WTC11 (cell line): Measurements from ENCODE around the gene LHX4. TPM values are rescaled to one million over a fixed set of nuclear protein-coding genes. Genes with fewer than 3 reads are reported as not detected.

Experiments
- ATAC-seq: fragments of 200-7000 bp; cut with Tn5 transposase; 2 replicates; pipeline ENCODE4 v1.10.0; 2021; ENCODE audit warnings: mild to moderate bottlenecking, moderate library complexity
- CTCF ChIA-PET: fragments of 300-600 bp; sonication (Branson Sonifier 250); formaldehyde crosslinking; loops from one replicate; lab custom pipeline; 2021; ENCODE audit warnings: antibody characterized with exemption; lab: Charles Lee
- POLR2A ChIA-PET: fragments of 350-600 bp; sonication (Branson Sonifier 250); formaldehyde crosslinking; loops from one replicate; lab custom pipeline; 2021; ENCODE audit warnings: antibody characterized with exemption; lab: Charles Lee
- DNase-seq: peaks from one replicate; pipeline ENCODE4 v3.0.0; 2021; ENCODE audit warnings: low spot score
- H3K27ac Mint-ChIP-seq: 2 replicates; pipeline ENCODE4 v1.8.0; 2021; ENCODE audit warnings: mixed read lengths
- H3K27me3 Mint-ChIP-seq: 2 replicates; pipeline ENCODE4 v1.8.0; 2021; ENCODE audit warnings: low read depth, mild to moderate bottlenecking, moderate library complexity, mixed read lengths
- H3K36me3 Mint-ChIP-seq: 2 replicates; pipeline ENCODE4 v1.8.0; 2021; ENCODE audit warnings: mixed read lengths
- H3K4me1 Mint-ChIP-seq: 2 replicates; pipeline ENCODE4 v1.8.0; 2022; ENCODE audit warnings: mixed read lengths
- H3K4me3 Mint-ChIP-seq: 2 replicates; pipeline ENCODE4 v1.8.0; 2021; ENCODE audit warnings: mild to moderate bottlenecking, moderate library complexity, mixed read lengths
- H3K9me3 Mint-ChIP-seq: 2 replicates; pipeline ENCODE4 v1.8.0; 2021; ENCODE audit warnings: mixed read lengths
- ARID4B ChIP-seq: sonication (generic); formaldehyde crosslinking; IDR thresholded peaks from 2 replicates; pipeline ENCODE4 v1.8.0; 2023; ENCODE audit warnings: missing genetic modification reagents, mild to moderate bottlenecking, borderline replicate concordance
- ATF3 ChIP-seq: sonication (generic); formaldehyde crosslinking; conservative IDR thresholded peaks from 2 replicates; pipeline ENCODE4 v1.8.1; 2022; ENCODE audit warnings: mild to moderate bottlenecking, missing genetic modification reagents
- ATF6 ChIP-seq: sonication (generic); formaldehyde crosslinking; IDR thresholded peaks from 2 replicates; pipeline ENCODE4 v1.8.1; 2023; ENCODE audit warnings: mild to moderate bottlenecking, missing genetic modification reagents
- CREB1 ChIP-seq: sonication (generic); formaldehyde crosslinking; IDR thresholded peaks from 2 replicates; pipeline ENCODE4 v1.8.0; 2023; ENCODE audit warnings: mild to moderate bottlenecking, missing genetic modification reagents
- EMX1 ChIP-seq: fragments of 250-450 bp; sonication (Bioruptor Pico); IDR thresholded peaks from 2 replicates; pipeline ENCODE4 v1.8.0; 2021; ENCODE audit warnings: mild to moderate bottlenecking
- ETV6 ChIP-seq: sonication (generic); formaldehyde crosslinking; IDR thresholded peaks from 2 replicates; pipeline ENCODE4 v1.8.1; 2022; ENCODE audit warnings: mild to moderate bottlenecking, missing genetic modification reagents
- FOXP4 ChIP-seq: sonication (generic); formaldehyde crosslinking; IDR thresholded peaks from 2 replicates; pipeline ENCODE4 v1.8.0; 2022; ENCODE audit warnings: mild to moderate bottlenecking, missing genetic modification reagents
- IRF2 ChIP-seq: sonication (generic); formaldehyde crosslinking; IDR thresholded peaks from 2 replicates; pipeline ENCODE4 v1.8.0; 2022; ENCODE audit warnings: low read depth, missing genetic modification reagents, borderline replicate concordance
- JAZF1 ChIP-seq: fragments of 250-450 bp; sonication (Bioruptor Pico); IDR thresholded peaks from 2 replicates; pipeline ENCODE4 v1.9.0; 2021; ENCODE audit warnings: moderate library complexity, mild to moderate bottlenecking, inconsistent platforms
- KAT7 ChIP-seq: sonication (generic); formaldehyde crosslinking; IDR thresholded peaks from 2 replicates; pipeline ENCODE4 v1.8.1; 2023; ENCODE audit warnings: missing genetic modification reagents, mild to moderate bottlenecking, borderline replicate concordance
- MAX ChIP-seq: sonication (generic); formaldehyde crosslinking; IDR thresholded peaks from 2 replicates; pipeline ENCODE4 v1.8.0; 2022; ENCODE audit warnings: mild to moderate bottlenecking, missing genetic modification reagents
- PRRX2 ChIP-seq: fragments of 250-450 bp; sonication (Bioruptor Pico); IDR thresholded peaks from 2 replicates; pipeline ENCODE4 v1.8.0; 2021; ENCODE audit warnings: mild to moderate bottlenecking
- TP53 ChIP-seq: sonication (generic); formaldehyde crosslinking; IDR thresholded peaks from 2 replicates; pipeline ENCODE4 v1.8.1; 2023; ENCODE audit warnings: mild to moderate bottlenecking, missing genetic modification reagents
- ZBTB43 ChIP-seq: sonication (generic); formaldehyde crosslinking; IDR thresholded peaks from 2 replicates; pipeline ENCODE4 v1.8.1; 2023; ENCODE audit warnings: mild to moderate bottlenecking, missing genetic modification reagents
- ZMAT4 ChIP-seq: fragments of 250-450 bp; sonication (Bioruptor Pico); IDR thresholded peaks from 2 replicates; pipeline ENCODE4 v1.9.0; 2021; ENCODE audit warnings: mild to moderate bottlenecking
- ZNF121 ChIP-seq: sonication (generic); formaldehyde crosslinking; IDR thresholded peaks from 2 replicates; pipeline ENCODE4 v1.8.0; 2023; ENCODE audit warnings: missing genetic modification reagents
- ZNF281 ChIP-seq: sonication (generic); formaldehyde crosslinking; IDR thresholded peaks from 2 replicates; pipeline ENCODE4 v1.8.0; 2023; ENCODE audit warnings: mild to moderate bottlenecking, missing genetic modification reagents
- ZNF396 ChIP-seq: fragments of 250-450 bp; sonication (Bioruptor Pico); IDR thresholded peaks from 2 replicates; pipeline ENCODE4 v1.8.0; 2021; ENCODE audit warnings: mild to moderate bottlenecking, moderate library complexity, borderline replicate concordance
- ZNF423 ChIP-seq: fragments of 250-450 bp; sonication (Bioruptor Pico); IDR thresholded peaks from 2 replicates; pipeline ENCODE4 v2.1.2; 2022; ENCODE audit warnings: mild to moderate bottlenecking, moderate library complexity
- total RNA-seq: library from RNA; stranded (reverse); gene quantifications from 3 replicates; pipeline ENCODE4 v1.2.3, GENCODE V29; 2021

The LHX4 gene
- total RNA-seq, 1 experiment from 2014 or later = 19.2 TPM

GRCh38 chr1:180288940-180289339 lies 58.9 kb downstream of the LHX4 start:
- DNase-seq = no peak
- no peak for TF ChIP-seq ETV6
- no peak for TF ChIP-seq ZBTB43 (CRISPR knock-in tag)
- no peak for TF ChIP-seq KAT7 (CRISPR knock-in tag)
- TF ChIP-seq ATF3 (CRISPR knock-in tag) = no peak
- no peak for TF ChIP-seq ZNF281 (CRISPR knock-in tag)
- no peak for TF ChIP-seq JAZF1 (CRISPR knock-in tag)
- no peak for TF ChIP-seq TP53 (CRISPR knock-in tag)
- no peak for TF ChIP-seq MAX
- no peak for TF ChIP-seq ATF6
- TF ChIP-seq ZMAT4 = no peak
- TF ChIP-seq EMX1 = no peak
- TF ChIP-seq ZNF121 (CRISPR knock-in tag) = no peak
- no peak for TF ChIP-seq PRRX2 (CRISPR knock-in tag)
- no peak for TF ChIP-seq CREB1 (CRISPR knock-in tag)
- no peak for TF ChIP-seq ZNF396 (CRISPR knock-in tag)
- no peak for ATAC-seq
- ChIA-PET CTCF (no interaction called here), POLR2A (interaction anchor here (0.6 kb wide), 1 partner anchor 1817 kb away, joined by 3 read pairs; no protein-coding TSS in a partner anchor)
- peaks cover 7% of the 10 kb centered on the region; the same call in 1 of the 2 replicates for H3K36me3 Mint-ChIP-seq
- no peak overlapping the region for H3K4me3 Mint-ChIP-seq
- H3K27ac Mint-ChIP-seq = no peak overlapping the region
- H3K27me3 Mint-ChIP-seq = no peaks in the 10 kb centered on the region
- peaks cover 8% of the 10 kb centered on the region for H3K9me3 Mint-ChIP-seq
- no peaks in the 10 kb centered on the region for H3K4me1 Mint-ChIP-seq

GRCh38 chr1:180290265-180291001 lies 60.4 kb downstream of the LHX4 start:
- DNase-seq (no peak), ATAC-seq (no peak)
- H3K36me3 Mint-ChIP-seq = peaks cover 6% of the 10 kb centered on the region
- ChIA-PET CTCF (interaction anchor here (1.0 to 1.1 kb wide), 2 partner anchors 12 to 37 kb away, joined by 3 to 4 read pairs; no protein-coding TSS in a partner anchor), POLR2A (no interaction called here)
- peaks cover 14% of the 10 kb centered on the region for H3K9me3 Mint-ChIP-seq
- H3K27me3 Mint-ChIP-seq = no peaks in the 10 kb centered on the region
- no peak overlapping the region for H3K27ac Mint-ChIP-seq
- H3K4me3 Mint-ChIP-seq = no peak overlapping the region
- no peaks in the 10 kb centered on the region for H3K4me1 Mint-ChIP-seq
- no peak for TF ChIP-seq ZNF423 (CRISPR knock-in tag)
- TF ChIP-seq IRF2 (CRISPR knock-in tag) = no peak
- TF ChIP-seq FOXP4 (CRISPR knock-in tag) = no peak
- TF ChIP-seq ARID4B (CRISPR knock-in tag) = no peak
